ENCODE measurements around the gene GDPD2. TPM values are rescaled to one million over a fixed set of nuclear protein-coding genes. Genes with fewer than 3 reads are reported as not detected.

Gene GDPD2, protein sequence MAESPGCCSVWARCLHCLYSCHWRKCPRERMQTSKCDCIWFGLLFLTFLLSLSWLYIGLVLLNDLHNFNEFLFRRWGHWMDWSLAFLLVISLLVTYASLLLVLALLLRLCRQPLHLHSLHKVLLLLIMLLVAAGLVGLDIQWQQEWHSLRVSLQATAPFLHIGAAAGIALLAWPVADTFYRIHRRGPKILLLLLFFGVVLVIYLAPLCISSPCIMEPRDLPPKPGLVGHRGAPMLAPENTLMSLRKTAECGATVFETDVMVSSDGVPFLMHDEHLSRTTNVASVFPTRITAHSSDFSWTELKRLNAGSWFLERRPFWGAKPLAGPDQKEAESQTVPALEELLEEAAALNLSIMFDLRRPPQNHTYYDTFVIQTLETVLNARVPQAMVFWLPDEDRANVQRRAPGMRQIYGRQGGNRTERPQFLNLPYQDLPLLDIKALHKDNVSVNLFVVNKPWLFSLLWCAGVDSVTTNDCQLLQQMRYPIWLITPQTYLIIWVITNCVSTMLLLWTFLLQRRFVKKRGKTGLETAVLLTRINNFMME
- not detected for polyA plus RNA-seq (2012; ENCODE audit: insufficient read length, low read depth)

DNA sequence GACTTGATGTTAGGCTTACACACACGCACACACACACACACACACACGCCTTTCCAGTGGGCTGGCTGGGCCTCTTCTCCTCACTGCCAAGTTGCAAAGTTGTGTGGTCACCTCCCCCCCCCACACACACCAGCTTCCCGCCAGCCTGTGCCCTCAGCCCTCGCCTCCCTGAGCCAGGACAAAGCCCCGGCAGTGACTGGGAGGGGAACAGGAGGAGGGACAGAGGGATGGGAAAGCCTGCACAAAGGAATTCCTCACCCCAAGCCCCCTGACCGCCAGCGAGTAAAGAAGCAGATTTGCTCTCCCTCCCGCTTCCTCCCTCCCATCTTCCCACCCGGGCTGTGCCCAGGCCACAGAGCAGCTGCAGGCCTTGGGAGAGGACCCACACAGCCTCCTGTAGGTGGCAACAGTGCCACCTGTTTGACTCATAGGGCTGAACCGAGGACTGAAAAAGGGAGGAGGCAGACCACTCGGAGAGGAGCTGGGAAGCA lies at the start of gene GDPD2:
Gene GDPD2, plus strand, starts transcription at position 464 of the 491 bp plus-strand sequence. CDS start 1,671 bp downstream, outside the sequence.
- TF ChIP-seq FOXP2 (optimal IDR thresholded peaks at IDR 0.05; ENCODE audit: borderline replicate concordance, extremely low read depth, extremely low read length, insufficient read depth) (no peak), SIN3A (IDR thresholded peaks at IDR 0.05; ENCODE audit: borderline replicate concordance, insufficient read depth, low read length) (no peak), POLR2AphosphoS5 (IDR thresholded peaks at IDR 0.05; ENCODE audit: low read depth, low read length) (no peak), TAF1 (IDR thresholded peaks at IDR 0.05; ENCODE audit: borderline replicate concordance, insufficient read depth, low read length) (no peak)
- TF ChIP-seq, protein P1, sequence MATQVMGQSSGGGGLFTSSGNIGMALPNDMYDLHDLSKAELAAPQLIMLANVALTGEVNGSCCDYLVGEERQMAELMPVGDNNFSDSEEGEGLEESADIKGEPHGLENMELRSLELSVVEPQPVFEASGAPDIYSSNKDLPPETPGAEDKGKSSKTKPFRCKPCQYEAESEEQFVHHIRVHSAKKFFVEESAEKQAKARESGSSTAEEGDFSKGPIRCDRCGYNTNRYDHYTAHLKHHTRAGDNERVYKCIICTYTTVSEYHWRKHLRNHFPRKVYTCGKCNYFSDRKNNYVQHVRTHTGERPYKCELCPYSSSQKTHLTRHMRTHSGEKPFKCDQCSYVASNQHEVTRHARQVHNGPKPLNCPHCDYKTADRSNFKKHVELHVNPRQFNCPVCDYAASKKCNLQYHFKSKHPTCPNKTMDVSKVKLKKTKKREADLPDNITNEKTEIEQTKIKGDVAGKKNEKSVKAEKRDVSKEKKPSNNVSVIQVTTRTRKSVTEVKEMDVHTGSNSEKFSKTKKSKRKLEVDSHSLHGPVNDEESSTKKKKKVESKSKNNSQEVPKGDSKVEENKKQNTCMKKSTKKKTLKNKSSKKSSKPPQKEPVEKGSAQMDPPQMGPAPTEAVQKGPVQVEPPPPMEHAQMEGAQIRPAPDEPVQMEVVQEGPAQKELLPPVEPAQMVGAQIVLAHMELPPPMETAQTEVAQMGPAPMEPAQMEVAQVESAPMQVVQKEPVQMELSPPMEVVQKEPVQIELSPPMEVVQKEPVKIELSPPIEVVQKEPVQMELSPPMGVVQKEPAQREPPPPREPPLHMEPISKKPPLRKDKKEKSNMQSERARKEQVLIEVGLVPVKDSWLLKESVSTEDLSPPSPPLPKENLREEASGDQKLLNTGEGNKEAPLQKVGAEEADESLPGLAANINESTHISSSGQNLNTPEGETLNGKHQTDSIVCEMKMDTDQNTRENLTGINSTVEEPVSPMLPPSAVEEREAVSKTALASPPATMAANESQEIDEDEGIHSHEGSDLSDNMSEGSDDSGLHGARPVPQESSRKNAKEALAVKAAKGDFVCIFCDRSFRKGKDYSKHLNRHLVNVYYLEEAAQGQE (IDR thresholded peaks at IDR 0.05; ENCODE audit: insufficient read depth in 1 of 2, low read depth in 2 of 2, low read length in 2 of 2), result no peak

DNA sequence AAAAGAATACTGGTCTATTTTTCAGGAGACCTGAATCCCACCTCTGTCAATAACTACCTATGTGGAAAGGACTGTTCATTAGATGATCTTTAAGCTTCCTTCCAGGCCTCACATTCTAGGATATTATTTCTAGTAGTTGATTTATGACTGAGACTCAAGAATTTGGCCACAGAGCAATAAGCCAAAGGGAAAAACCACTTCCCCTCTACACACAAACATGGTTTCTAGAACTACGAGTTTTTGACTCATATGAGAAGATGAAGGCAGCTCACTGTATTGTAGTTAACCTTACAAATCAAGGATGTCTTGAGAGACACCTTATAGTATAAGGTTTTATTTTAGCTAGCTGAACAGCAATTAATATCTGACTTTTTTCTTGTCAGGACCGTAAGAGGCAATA lies 36.9 kb upstream of the GDPD2 start:
- TF ChIP-seq POLR2AphosphoS5 (IDR thresholded peaks at IDR 0.05; ENCODE audit: low read depth, low read length) (no peak), FOXP2 (optimal IDR thresholded peaks at IDR 0.05; ENCODE audit: borderline replicate concordance, extremely low read depth, extremely low read length, insufficient read depth) (no peak), TAF1 (IDR thresholded peaks at IDR 0.05; ENCODE audit: borderline replicate concordance, insufficient read depth, low read length) (no peak), SIN3A (IDR thresholded peaks at IDR 0.05; ENCODE audit: borderline replicate concordance, insufficient read depth, low read length) (no peak)
- TF ChIP-seq, protein P1 (IDR thresholded peaks at IDR 0.05; ENCODE audit: insufficient read depth in 1 of 2, low read depth in 2 of 2, low read length in 2 of 2), result no peak

DNA sequence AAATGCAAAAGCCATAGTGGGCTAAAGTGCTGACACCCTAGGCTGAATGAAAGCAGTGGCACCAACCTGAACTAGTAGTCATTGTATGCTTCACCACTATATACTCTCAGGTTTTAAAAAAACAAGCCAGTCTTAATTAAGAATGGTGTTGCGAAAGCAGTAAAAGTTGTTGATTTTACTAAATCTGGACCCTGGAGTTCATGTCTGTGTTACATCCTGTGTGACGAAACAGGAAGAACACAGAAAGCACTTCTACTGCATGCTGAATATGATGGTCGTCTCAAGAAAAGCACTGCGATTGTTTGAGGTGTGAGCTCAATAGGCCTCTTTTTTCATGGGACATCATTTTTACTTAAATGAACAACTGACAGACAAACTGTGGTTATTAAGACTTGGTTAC lies 24.2 kb upstream of the GDPD2 start:
- TF ChIP-seq, protein P1 (IDR thresholded peaks at IDR 0.05; ENCODE audit: insufficient read depth in 1 of 2, low read depth in 2 of 2, low read length in 2 of 2), result no peak
- no peak for TF ChIP-seq TAF1 (IDR thresholded peaks at IDR 0.05; ENCODE audit: borderline replicate concordance, insufficient read depth, low read length)
- no peak for TF ChIP-seq FOXP2 (optimal IDR thresholded peaks at IDR 0.05; ENCODE audit: borderline replicate concordance, extremely low read depth, extremely low read length, insufficient read depth)
- TF ChIP-seq SIN3A (IDR thresholded peaks at IDR 0.05; ENCODE audit: borderline replicate concordance, insufficient read depth, low read length), result no peak
- no peak for TF ChIP-seq POLR2AphosphoS5 (IDR thresholded peaks at IDR 0.05; ENCODE audit: low read depth, low read length)

DNA sequence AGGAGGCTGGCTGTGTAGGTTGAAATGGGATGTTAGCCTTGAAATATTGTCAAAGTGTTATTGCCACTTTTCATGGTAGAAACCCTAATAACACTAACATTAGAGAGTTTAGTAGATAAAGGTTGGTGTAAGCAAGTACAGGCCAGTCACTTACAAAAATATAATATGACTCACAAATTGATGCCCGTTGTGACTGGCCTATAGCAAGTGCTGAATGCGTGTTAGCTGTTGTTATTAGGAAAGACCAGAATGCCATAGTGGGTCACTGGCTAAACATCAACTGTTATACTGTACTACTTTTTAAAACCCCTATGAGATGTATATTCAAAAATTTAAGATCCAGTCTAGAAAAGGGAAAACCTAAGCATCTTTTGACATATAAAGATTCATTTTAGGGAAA lies 20.4 kb upstream of the GDPD2 start:
- TF ChIP-seq FOXP2 (optimal IDR thresholded peaks at IDR 0.05; ENCODE audit: borderline replicate concordance, extremely low read depth, extremely low read length, insufficient read depth) (no peak), SIN3A (IDR thresholded peaks at IDR 0.05; ENCODE audit: borderline replicate concordance, insufficient read depth, low read length) (no peak), POLR2AphosphoS5 (IDR thresholded peaks at IDR 0.05; ENCODE audit: low read depth, low read length) (no peak), TAF1 (IDR thresholded peaks at IDR 0.05; ENCODE audit: borderline replicate concordance, insufficient read depth, low read length) (no peak)
- TF ChIP-seq, protein P1 (IDR thresholded peaks at IDR 0.05; ENCODE audit: insufficient read depth in 1 of 2, low read depth in 2 of 2, low read length in 2 of 2), result no peak

Data from PFSK-1 (cell line).